Measurements from ENCODE around the gene YPEL5.
"Not testable (repeated sequence)": the region's sequence is repeated elsewhere in the genome, so short reads cannot be mapped to it uniquely, and the experiment has no call there.

The YPEL5 gene

DNA sequence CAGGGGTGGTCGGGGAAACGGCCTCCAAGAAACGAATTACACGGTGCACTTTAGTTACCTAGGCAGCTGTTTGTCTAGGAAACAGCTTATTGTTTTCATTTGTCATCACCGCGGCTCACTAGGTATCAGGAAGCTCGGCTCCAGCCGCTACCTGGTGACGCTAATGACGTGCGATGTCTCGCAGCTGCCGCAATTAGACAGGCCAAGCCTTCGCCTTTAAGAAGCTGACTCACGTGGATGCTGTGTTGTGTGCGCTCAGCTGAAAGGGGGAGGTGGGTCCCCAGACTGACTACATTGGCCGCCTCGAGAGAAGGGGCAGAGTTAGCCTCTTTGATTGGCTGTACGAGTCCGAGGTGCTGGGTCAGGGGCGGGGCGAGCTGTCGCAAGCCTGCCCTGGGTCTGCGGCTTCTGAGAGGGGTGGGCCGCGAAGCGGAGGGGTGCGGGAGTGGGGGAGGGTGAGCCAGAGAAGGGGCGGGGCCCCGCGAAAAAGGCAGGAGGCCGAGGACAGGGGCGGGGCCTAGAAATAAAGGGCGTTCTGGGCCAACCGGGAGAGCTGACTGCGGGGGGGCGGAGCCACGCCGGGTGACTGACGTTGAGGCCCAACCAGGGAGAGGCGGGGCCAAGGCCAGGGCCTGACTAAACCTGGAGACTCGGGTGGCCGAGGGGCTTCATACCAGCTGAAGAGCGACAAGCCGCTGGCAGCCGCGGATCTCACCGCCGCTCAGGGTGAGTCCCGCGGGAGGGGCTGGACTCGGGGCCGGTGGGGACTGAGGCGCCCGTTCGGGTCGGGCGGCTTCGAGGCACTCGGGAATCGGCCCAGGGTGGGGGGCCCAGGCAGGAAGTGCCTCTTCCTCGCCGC, at the start of gene YPEL5:
Gene YPEL5 (plus strand): TSS at position 671 of the 859 bp plus-strand sequence. CDS start 9,645 bp downstream, outside the sequence.
- TF ChIP-seq, protein P1, sequence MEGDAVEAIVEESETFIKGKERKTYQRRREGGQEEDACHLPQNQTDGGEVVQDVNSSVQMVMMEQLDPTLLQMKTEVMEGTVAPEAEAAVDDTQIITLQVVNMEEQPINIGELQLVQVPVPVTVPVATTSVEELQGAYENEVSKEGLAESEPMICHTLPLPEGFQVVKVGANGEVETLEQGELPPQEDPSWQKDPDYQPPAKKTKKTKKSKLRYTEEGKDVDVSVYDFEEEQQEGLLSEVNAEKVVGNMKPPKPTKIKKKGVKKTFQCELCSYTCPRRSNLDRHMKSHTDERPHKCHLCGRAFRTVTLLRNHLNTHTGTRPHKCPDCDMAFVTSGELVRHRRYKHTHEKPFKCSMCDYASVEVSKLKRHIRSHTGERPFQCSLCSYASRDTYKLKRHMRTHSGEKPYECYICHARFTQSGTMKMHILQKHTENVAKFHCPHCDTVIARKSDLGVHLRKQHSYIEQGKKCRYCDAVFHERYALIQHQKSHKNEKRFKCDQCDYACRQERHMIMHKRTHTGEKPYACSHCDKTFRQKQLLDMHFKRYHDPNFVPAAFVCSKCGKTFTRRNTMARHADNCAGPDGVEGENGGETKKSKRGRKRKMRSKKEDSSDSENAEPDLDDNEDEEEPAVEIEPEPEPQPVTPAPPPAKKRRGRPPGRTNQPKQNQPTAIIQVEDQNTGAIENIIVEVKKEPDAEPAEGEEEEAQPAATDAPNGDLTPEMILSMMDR (IDR thresholded peaks at IDR 0.05; ENCODE audit: poor library complexity, severe bottlenecking) = no peak
- Histone ChIP-seq H3K9me3 (ENCODE audit: severe bottlenecking) (no peaks in the 10 kb centered on the region), H3K36me3 (ENCODE audit: low read depth) (peaks cover 31% of the 10 kb centered on the region), H3K27me3 (ENCODE audit: insufficient read depth, poor library complexity, severe bottlenecking) (no peaks in the 10 kb centered on the region), H3K4me1 (ENCODE audit: insufficient read depth, poor library complexity, severe bottlenecking) (peaks cover 23% of the 10 kb centered on the region), H3K27ac (ENCODE audit: poor library complexity, severe bottlenecking) (peak within 1 kb of the TSS; percentile 66), H3K4me3 (ENCODE audit: severe bottlenecking) (peak within 1 kb of the TSS; percentile 96)
- ATAC-seq (ENCODE audit: low read depth) = peak; percentile 98
- DNase-seq (ENCODE audit: low spot score) = peak; percentile 99

DNA sequence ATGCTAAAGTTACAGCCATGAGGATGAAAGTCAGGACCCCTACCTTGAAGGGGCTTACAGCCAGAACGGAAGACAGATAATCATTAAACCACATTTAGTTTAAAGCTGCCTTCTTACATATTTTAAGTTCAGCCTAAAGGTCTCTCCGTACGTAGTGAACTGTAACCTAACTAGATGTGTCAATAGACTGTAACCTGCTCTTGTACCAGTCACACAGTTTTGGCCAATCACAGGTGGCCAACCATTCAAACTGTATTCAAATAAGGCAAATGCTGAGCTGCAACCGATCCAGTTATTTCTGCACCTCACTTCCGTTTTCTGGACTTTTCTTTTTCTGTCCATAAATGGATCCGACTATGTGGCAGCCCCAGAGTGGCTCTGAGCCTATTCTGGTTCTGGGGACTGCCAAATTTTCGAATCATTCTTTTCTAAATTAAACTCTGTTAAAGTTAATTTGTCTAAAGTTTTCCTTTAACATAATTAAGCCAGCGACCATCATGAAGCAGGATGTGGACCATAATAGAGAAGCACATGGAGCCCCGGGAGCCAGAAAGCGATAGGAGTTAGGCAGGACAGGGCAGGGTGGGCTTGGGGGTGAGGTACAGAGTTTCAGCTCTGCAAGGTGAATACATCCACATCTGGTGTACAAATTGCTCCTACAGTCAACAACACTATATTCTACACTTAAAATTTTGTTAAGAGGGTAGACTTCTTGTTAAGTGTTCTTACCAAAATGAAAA, 48.4 kb upstream of the YPEL5 start:
- TF ChIP-seq, protein P1 (IDR thresholded peaks at IDR 0.05; ENCODE audit: poor library complexity, severe bottlenecking) = no peak
- H3K36me3 ChIP-seq (ENCODE audit: low read depth) = no peaks in the 10 kb centered on the region
- DNase-seq (ENCODE audit: low spot score) (no peak), ATAC-seq (ENCODE audit: low read depth) (no peak)
- H3K4me3 ChIP-seq (ENCODE audit: severe bottlenecking) = no peak overlapping the region
- peaks cover 15% of the 10 kb centered on the region for H3K27me3 ChIP-seq (ENCODE audit: insufficient read depth, poor library complexity, severe bottlenecking)
- no peaks in the 10 kb centered on the region for H3K9me3 ChIP-seq (ENCODE audit: severe bottlenecking)
- H3K27ac ChIP-seq (ENCODE audit: poor library complexity, severe bottlenecking) = no peak overlapping the region
- H3K4me1 ChIP-seq (ENCODE audit: insufficient read depth, poor library complexity, severe bottlenecking) = no peaks in the 10 kb centered on the region

DNA sequence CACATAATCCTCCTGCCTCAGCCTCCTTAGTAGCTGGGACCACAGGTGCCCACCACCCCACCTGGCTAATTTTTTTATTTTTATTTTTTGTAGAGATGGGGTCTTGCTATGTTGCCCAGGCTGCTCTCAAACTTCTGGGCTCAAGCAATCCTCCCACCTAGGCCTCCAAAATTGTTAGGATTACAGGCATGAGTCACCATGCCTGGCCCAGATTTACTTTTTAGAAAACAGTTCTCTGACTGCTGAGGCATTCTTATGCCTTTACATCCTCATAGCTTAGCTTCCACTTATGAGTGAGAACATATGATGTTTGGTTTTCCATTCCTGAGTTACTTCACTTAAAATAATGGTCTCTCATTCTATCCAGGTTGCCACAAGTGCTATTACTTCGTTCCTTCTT, 47.4 kb upstream of the YPEL5 start:
- not testable (repeated sequence) for H3K36me3 ChIP-seq (ENCODE audit: low read depth); H3K4me1 ChIP-seq (ENCODE audit: insufficient read depth, poor library complexity, severe bottlenecking); H3K9me3 ChIP-seq (ENCODE audit: severe bottlenecking); H3K4me3 ChIP-seq (ENCODE audit: severe bottlenecking); DNase-seq (ENCODE audit: low spot score); H3K27ac ChIP-seq (ENCODE audit: poor library complexity, severe bottlenecking); ATAC-seq (ENCODE audit: low read depth)
- peaks cover 15% of the 10 kb centered on the region for H3K27me3 ChIP-seq (ENCODE audit: insufficient read depth, poor library complexity, severe bottlenecking)

DNA sequence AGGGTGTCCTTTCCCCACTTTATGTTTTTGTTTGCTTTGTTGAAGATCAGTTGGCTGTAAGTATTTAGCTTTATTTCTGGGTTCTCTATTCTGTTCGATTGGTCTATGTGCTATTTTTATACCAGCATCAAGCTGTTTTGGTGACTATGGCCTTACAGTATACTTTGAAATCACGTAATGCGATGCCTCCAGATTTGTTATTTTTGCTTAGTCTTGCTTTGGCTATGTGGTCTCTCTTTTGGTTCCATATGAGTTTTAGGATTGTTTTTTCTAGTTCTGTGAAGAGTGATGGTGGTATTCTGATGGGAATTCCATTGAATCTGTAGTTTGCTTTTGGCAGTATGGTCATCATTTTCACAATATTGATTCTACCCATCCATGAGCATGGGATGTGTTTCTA, 46.1 kb upstream of the YPEL5 start:
- DNase-seq (ENCODE audit: low spot score); H3K27ac ChIP-seq (ENCODE audit: poor library complexity, severe bottlenecking); H3K4me3 ChIP-seq (ENCODE audit: severe bottlenecking); H3K9me3 ChIP-seq (ENCODE audit: severe bottlenecking); ATAC-seq (ENCODE audit: low read depth); H3K36me3 ChIP-seq (ENCODE audit: low read depth); H3K4me1 ChIP-seq (ENCODE audit: insufficient read depth, poor library complexity, severe bottlenecking): not testable (repeated sequence)
- H3K27me3 ChIP-seq (ENCODE audit: insufficient read depth, poor library complexity, severe bottlenecking) = peaks cover 12% of the 10 kb centered on the region

DNA sequence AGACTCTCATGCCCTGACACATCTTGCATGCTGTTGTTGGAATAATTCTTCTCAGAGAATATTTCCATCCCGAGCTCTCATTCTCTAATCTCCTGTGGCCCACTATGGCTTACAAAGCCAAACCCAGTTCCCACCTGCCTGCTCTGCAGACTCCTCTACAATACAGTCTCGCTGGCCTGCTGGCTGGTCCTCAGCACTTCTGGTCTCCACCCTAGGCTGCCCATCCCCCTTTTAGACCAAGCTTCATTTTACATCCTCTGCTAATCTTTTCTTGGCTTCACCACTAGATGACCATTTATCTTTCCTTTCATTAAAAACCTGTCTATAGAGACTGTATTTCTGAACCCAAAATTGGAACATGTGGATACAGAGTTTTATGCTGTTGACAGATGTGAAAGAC, 42.5 kb upstream of the YPEL5 start:
- ATAC-seq (ENCODE audit: low read depth) (no peak), DNase-seq (ENCODE audit: low spot score) (no peak)
- Histone ChIP-seq H3K27ac (ENCODE audit: poor library complexity, severe bottlenecking) (no peak overlapping the region), H3K9me3 (ENCODE audit: severe bottlenecking) (no peaks in the 10 kb centered on the region), H3K4me1 (ENCODE audit: insufficient read depth, poor library complexity, severe bottlenecking) (no peaks in the 10 kb centered on the region), H3K27me3 (ENCODE audit: insufficient read depth, poor library complexity, severe bottlenecking) (no peaks in the 10 kb centered on the region), H3K4me3 (ENCODE audit: severe bottlenecking) (no peak overlapping the region), H3K36me3 (ENCODE audit: low read depth) (no peaks in the 10 kb centered on the region)
- TF ChIP-seq, protein P1 (IDR thresholded peaks at IDR 0.05; ENCODE audit: poor library complexity, severe bottlenecking) = no peak
